NAMALWA (cell line): Measurements from ENCODE around the gene TRPC4.

Experiments
- DNase-seq: peaks from one replicate; pipeline ENCODE4 v3.0.0-alpha.2; 2015; ENCODE audit warnings: low spot score

Gene TRPC4

DNA sequence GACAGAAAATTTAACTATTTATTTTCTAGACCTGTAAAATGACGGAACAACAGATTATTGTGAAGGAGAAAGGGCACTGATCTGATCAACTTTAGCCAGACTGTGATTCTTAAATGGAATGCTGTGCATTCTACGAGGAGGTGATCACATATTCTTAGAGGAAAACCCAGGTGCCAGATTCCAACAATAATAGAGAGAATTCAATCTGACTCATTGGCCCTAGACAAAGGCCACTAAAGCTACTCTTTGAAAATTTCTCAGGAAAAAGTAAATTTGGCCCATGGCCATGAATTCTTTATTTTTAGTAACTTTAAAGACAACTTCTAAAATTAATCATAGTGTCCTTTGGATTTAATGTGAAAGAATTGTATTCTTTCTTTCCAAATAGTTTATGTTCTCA is 212.4 kb downstream of the TRPC4 start:
- DNase-seq: no peak

DNA sequence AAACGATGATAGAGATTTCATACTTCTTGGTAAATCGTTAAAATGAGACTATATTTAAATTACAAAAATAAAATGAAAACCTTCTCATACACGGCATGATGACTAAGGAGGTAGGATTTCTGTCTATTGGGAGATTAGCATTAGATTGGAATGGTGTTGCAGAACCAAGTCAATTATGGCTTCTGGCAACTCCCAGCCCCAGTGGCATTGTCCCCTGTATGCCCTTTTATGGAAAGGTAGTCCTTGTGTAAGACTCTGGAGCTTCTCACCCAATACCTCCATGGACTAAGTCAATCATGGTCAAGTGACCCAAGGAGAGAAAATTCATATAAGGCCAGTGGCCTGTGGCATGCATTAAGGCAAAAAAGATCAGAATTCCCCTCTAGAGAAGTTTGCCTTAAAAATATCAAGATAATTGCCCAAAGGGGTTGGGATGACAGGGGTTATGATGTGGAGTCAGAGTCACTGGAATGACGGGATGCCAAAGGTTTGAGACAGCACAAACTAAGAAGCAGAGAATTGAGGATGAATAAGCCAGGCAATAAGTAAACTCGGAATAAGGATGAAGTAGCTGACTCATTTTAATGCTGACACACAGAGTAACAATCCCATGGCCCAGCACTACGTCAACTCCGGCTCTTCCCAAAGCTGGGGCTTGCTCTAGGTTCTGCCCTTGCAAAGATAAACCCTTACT is 213.2 kb downstream of the TRPC4 start:
- DNase-seq: no peak

DNA sequence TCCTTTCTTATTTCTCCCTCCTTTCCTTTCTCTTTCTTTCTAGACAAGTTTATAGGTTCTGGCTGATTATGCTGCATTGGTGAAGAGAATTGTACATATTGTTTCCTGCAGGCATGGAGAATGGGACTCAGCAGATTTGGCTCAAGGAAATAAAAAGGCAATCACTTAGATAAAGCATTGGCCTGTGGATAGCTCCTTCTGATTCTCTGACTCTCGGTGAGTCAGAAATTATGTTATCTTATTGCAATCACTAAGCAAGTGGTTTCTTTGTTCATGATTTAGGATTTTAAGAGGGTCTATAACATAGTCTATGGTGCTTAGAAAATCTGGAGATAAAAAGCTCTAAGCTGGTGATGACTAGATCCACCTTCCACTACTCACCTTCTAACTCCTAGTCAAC is 217.0 kb downstream of the TRPC4 start:
- DNase-seq: no peak

DNA sequence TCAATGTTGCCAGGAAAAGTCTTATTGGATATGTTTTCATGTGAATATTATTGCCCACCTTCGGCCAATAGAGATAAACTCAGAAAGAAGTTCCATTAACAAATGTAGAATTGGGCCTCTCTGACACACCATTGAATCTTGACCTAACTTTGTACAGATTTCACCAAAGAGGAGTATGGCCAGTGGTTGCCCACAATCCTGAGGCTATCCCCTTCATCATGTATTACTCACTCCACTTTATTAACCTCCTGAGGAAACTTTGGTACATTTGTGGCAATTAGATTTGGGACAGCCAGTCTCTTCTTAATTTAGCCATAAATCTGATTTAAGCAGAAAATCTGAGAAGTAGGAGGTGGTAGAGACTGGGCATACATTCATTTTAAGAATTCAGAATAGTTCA is 217.7 kb downstream of the TRPC4 start:
- DNase-seq: no peak

DNA sequence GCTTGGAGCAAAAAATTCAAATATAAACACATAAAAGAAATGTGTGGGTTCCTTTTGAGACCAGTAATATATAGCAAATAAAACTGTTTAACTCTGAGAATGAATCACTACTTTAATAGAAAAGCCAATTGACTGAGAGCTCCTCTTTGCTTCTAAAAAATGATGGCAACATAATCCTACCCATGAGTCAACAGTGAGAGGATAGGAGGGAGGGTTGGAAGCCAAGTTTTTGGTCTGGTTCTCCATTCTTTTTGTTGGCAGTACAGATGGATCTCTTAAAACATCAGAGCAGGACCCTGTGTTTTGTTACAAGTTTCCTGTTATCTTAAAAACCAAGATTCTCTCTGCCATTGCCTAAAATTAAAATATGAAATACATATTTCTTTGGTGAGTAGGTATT is 221.0 kb downstream of the TRPC4 start:
- DNase-seq: no peak

DNA sequence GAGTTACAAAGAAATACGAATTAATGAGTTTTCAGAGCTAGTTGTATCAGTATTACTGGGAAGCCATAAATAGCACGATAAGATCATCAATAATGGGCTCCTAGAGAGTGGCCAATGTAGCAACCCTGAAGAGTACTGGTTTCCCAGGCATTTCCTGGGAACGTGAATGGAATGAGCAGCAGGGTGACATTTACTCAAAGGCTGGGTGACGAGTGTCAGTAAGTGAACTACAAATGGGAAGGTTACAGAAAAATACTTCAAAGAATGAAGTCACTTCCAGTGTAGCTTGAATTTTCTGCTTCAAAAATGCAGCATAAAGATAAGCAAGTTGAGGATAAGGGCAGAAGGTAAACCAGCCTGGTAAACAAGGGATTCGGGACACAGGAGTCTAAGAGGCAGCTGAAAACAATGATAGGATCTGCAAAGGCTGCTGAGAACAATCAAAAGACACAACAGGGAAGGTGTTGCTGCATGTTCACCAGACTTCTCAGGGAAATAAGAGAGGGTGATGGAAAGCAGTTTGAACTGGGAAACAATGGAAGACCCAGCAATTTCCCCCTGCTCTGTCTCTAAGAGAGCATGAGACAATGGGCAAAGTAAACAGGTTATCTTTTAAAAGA is 222.4 kb downstream of the TRPC4 start:
- DNase-seq: no peak

DNA sequence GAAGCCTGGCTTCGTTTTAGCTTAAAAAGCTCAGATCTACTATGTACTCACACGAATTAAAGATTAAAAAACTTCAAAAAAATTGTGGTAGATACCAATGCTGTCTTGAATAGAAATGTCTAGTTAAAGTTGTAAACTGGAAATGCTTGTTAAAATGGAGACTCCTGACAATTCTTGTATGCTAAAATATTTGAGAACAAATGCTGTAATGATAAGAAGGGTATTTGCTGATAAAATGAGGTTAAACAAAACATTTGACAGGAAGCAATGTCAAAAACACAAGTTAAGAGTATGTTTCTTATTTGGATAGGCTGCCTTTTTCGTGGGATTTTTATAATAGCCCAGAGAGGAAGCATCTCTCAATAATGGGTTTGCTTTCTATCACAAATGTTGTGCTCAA is 223.0 kb downstream of the TRPC4 start:
- DNase-seq: no peak

DNA sequence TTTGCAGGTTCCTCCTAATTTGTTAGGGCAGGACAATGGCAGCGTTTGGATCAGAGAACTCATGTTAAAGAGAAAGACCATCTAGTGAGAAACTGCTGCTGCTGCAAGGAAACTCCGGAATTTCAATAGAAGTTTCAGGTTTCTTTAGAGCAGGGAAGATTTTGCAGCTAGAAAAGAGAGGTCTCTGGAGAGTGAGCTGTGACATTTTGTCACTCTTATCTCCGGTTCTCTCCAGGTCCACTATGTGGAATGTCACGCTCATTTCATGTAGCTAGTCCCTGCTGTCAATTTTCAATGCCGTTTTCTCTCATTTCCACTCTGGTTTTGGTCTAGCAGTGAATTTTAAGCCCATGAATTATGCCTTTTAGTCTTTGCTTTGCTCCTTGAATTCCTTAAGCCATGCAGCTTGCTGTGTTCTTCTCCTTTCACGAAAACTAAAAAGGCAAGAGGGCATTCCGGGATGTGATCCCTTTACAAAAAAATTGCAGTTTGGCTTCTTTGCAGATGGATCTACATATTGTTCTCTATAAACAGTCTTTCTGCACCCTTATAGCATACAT is 224.3 kb downstream of the TRPC4 start:
- no peak for DNase-seq

DNA sequence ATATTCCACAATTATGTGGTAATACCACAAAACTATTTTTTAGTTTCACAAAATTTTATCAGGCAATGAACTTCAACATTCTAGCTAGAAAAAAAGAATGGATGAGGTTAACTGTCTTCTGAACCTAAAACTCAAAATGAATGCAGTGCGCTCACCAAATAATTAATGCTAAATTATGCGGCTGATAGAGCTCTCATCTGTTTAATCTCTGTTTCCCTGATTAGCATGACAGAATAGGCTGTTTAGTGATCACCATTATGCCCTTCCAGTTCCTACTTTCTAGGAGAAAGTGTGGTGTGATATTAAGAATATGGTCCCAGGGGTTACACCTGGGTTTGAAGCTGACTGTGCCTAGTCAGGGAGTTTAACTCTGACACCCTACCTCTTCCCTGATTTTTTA is 228.2 kb downstream of the TRPC4 start:
- DNase-seq: no peak

DNA sequence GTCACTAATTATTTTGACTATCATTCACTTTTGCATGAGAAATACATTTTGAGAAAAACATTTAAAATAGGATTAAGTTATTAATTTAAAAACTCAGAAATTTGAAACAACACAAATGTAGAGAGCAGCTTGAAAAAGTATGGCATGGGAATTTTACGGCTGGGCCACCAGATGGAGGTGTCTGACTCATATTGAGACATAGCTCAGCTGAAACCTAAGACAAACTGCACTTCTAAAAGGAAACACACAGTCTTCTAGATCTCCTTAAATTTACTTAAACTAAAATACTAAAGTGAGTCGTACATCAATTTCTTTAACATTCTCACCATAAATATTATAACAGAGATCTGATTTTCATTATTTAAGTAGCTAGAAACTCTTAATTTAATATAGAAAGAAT is 229.1 kb downstream of the TRPC4 start:
- peak; percentile 58 for DNase-seq

DNA sequence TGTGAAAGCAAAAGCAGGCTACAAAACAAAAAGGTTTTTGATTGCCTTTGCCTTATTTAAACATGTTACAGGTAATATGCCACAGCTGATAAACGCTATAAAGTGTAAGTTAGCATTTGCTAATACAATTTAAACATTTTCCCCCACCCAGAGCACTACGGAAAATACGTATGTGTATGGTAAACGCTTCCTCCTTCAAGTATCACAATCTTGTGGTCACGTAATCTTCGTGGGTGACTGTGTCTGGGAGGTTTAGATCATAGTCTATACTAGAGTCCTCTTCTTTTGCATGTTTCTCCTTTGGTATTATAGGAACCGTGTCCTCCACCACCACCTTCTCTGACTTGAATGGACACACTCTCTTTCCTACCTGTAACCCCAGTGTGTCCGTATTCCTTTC is 232.9 kb downstream of the TRPC4 start:
- DNase-seq: no peak

DNA sequence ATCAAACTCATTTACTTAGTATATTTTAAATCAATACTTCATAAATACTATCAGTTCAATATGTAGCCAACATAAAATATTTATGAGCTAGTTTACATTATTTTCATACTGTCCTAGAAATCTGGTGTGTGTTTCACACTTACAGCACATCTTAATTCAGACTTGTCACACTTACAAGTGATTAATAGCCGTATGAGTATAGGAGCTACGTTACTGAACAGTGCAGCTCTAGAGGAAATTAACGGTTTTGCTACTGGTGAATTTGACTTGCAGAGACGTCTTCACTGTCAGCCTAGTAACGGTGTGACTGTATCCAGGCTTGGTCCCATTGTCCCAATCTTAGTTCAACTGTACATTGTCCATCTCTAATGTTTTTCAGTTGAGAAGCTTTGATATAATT is 237.3 kb downstream of the TRPC4 start:
- no peak for DNase-seq

DNA sequence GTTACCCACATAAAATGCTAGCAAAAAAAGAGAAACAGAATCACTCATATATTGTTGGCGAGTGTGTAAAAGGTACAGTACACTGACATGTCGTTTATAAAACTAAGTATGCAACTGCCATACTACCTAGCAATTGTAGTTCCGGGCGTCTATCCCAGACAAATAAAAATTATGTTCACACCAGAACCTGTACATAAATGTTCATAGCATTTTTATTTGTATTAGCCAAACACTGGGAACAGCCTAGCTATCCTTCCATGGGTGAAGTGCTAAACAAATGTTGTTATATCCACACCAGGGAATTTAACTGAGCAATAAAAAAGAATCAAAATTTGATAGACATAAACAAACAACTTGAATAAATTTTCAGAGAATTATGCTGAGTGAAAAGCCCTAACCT is 242.1 kb downstream of the TRPC4 start:
- DNase-seq: no peak

DNA sequence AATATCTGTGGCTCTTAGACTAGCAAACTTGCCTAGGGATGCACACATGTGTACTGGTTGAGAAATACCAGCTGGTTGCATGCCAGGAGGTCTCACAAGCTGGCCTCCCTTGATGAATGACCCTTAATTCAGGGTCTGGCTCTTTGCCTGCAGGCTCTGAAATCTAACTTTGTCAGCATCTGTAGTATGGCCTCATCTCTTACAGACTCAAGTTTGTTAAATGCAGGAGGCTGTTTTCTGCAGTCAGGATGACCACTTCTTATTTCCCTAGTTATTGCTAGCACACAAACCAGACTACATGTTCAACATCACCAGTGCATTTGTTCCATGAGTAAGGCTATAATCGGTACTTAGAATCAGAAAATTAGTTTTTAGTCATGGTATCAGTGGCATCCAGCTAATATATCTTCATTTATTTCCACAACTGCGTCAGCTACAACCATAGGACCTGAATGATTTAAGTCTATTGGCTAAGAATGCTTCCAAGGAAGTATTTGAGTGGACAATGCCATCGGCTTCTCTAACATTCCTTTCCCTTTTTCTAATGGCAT is 247.7 kb downstream of the TRPC4 start:
- no peak for DNase-seq

DNA sequence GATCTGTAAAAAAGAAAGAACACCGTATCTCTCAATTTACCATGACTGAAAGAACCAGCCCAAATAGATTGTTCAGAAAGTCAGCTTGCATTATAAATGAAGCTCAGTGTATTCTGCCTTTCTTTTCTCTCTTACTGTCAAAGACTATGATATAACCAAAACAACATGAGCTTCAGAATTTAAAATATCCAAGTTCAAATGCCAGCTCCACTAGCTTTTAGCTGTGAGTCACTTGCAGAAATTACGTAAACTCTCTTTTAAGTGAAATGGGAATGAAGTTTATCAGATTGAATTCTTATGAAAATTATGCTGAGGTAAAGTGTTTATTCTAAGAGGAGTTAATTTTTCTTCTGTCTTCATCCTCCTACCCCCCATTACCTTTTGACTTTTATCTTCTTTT is 251.0 kb downstream of the TRPC4 start:
- DNase-seq: no peak

DNA sequence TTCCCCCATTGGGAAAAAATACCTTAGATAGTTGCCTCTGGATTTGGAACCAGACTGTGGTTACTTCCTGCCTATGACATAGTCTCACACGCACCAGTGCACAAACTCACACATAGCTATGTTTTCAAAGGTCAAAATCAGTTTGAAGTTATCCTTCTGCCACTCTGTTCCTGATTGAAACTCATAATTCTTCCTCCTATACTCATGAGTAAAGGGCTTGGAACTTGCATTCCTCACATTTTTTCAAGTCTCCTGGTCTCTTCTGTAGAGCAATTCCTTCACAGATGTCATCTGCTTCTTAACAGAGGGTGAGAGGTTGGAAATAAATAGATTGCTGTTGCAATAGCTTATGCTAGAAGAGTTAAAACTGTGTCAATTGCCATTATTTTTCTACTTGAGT is 252.4 kb downstream of the TRPC4 start:
- no peak for DNase-seq

DNA sequence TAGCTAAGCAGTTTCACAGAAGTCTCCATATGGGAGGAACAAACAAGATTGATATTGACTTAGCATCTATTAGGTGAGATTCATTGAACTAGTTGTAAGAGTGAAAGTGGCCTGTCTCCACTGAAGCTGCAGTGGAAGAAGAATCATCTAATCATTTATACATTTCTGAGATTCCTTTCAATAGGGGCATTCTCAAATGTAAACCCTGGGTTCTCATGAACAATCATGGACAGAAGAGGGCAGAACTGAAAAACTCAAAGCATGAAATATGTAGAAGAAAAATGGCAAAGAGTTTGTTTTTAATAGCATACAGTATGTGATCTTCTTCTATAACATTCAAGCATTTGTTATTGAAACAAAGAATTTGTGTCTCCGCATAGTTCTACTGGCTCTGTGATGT is 253.4 kb downstream of the TRPC4 start:
- no peak for DNase-seq

DNA sequence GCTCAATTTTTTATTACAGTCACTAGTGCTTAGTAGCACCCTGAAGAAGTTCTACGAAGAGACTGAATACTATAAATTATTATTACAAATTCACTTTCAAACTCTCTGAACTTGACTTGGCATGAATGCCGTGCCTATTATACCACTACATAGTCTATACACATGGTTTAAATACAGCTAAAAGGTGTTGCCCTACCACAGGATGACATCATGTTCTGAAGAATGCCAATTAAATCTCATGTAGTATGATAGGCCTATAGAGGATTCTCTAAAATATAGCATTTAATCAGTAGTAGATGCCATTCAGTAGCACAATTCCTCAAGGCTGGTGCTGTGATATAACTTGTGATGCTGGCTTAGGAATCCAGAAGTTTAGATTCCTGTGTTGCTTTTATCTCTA is 254.3 kb downstream of the TRPC4 start:
- DNase-seq: no peak

DNA sequence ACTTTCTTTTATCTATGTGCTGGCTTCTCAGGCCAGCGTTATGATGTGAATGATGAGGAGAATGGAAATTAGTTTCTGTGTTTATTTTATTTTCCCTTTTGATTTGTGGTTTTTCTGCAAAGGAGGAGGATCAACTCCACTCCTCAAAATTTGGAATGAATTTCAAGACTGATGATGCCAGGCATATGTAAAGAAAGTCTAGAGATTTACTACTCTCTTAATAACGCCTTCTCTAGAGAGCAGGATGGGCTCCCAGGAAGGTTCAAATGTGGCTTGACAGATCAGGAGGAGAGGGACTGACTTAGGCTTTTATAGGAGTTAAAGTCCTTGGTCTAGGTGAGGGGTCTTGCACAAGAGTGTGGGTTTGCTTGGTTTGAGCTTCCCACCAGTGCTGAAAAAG is 255.9 kb downstream of the TRPC4 start:
- no peak for DNase-seq

DNA sequence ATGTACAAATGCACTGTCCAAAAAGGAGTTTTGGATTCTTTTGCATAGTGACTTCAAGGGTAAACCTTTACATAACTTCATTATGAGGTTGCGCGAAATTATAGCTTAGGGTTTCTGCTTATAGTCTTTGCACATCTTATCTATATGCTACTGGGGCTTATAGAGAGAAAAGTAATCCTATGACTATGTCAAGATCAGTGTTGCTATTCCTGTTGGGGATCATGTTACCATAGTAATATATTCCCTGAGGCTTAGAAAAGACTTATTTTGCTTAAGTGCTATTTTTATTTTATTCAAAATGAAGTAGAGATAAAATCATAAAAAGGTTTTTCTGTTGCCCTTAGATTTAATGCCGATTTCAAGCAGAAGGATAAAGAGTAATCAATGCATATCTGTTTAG is 256.3 kb downstream of the TRPC4 start:
- DNase-seq: no peak

DNA sequence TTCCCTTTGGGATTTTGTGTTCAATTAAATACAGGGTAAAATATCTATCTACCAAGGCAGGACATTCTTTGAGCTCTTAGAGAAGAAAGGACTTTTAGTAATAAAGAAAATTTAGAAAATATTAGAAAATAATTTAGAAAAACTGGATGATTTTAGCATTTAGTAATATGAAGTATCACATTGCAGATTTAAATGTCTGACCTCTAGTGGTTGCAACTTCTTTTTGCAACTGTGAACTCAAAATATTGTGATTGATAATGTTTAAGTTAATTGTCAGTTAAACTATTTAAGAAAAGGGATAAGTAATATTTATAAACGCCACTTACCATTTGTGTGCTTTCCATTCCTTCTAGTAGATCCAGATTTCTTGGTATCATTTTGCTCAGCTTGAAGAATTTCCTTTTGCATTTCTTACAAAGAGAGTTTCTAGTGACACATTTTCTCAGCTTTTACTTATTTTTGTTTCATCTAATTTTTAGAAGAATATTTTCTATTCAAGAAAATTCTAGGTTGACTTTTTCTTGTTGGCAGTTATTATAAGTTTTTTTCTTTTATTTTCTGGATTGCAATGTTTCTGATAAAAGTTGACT is 260.7 kb downstream of the TRPC4 start:
- DNase-seq: peak; percentile 33

DNA sequence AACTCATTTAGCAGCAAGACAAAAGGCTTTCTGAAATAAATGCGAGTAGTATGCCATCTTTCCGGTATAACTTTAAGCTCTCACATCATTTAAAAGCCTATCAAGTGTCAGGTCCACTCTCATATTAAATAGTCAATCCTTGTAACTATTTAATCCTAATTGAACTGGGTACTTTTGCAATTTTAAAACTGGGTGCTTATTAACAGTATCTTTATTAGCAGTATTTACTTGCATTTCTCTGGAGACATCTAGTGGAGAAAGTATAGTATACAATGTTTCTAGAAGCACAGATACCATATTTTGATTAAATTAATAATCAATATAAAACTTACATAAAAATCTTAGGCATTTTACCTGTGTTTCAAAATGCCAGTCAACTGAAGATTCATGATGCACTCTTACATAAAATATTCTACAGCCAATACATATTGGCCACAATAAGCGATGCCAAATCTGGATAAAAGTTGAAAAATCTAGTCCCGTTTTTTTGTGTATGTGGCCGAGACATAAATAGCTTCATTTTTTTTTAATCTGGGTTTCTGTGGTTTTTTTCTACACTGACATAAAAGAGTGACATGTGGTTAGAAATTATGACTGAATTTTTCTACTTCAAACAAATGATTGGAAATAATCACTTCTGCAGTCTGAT is 266.7 kb downstream of the TRPC4 start:
- peak; percentile 43 for DNase-seq
